Subcutaneous abdominal adipose tissue (tissue), 5 donors: Measurements from ENCODE around the gene FILIP1L.

Experiments used
- H3K27ac ChIP-seq: one replicate; pipeline ENCODE4 v1.7.0; 2013; ENCODE audit warnings: low read depth, mild to moderate bottlenecking, inconsistent platforms, low read length, moderate library complexity
- H3K27me3 ChIP-seq, 5 donors: one replicate each; pipeline ENCODE4 v1.7.0; 2013; ENCODE audit warnings: low read length in 5 of 5, inconsistent platforms in 1 of 5; ENCODE audit not compliant: control insufficient read depth in 5 of 5, insufficient read depth in 4 of 5
- H3K36me3 ChIP-seq, 5 donors: one replicate each; pipeline ENCODE4 v1.7.0; 2013; ENCODE audit warnings: low read length in 5 of 5; ENCODE audit not compliant: control insufficient read depth in 5 of 5, insufficient read depth in 5 of 5
- H3K4me1 ChIP-seq, 5 donors: one replicate each; pipeline ENCODE4 v1.7.0; 2013; ENCODE audit warnings: low read length in 5 of 5, mild to moderate bottlenecking in 3 of 5, moderate library complexity in 1 of 5; ENCODE audit not compliant: control insufficient read depth in 5 of 5, insufficient read depth in 5 of 5
- H3K4me3 ChIP-seq, 5 donors: one replicate each; pipeline ENCODE4 v1.7.0; 2013; ENCODE audit warnings: low read length in 5 of 5, low read depth in 1 of 5
- H3K9ac ChIP-seq, 5 donors: one replicate each; pipeline ENCODE4 v1.7.0; 2013; ENCODE audit warnings: low read length in 5 of 5, mild to moderate bottlenecking in 4 of 5, moderate library complexity in 3 of 5
- H3K9me3 ChIP-seq, 5 donors: one replicate each; pipeline ENCODE4 v1.7.0; 2013; ENCODE audit warnings: low read length in 5 of 5; ENCODE audit not compliant: control insufficient read depth in 5 of 5
- donor health status: healthy.
- donor health status: healthy.
- donor health status: healthy.
- donor health status: healthy.
- donor health status: healthy.

The FILIP1L gene

DNA sequence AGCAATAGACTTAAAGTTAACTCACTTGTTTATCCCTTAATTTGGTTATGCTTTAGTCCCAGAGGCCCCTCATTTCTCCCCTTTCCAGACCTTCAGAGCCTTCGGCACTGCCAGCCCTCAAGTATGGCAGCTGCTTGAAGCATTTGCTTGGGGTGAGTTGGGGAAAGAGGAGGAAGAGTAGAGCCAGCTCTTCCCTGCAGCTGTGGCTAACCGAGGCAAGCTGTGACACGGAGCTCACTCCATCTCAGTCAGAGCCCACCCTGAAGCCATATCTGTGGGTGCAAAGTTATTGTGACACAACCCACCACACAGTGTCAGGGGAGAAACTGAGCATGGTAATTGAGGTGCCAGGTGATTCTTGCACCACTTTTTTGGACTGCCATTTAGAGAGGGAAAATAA is 66.1 kb downstream of the FILIP1L start:
- no peaks in the 10 kb centered on the region for H3K36me3 ChIP-seq
- no peak overlapping the region for H3K27ac ChIP-seq
- no peak overlapping the region for H3K4me3 ChIP-seq
- H3K9ac ChIP-seq = no peak overlapping the region
- H3K27me3 ChIP-seq = no peaks in the 10 kb centered on the region
- peaks cover 0 to 3% (median 0%) of the 10 kb centered on the region in 5 donors for H3K9me3 ChIP-seq
- H3K4me1 ChIP-seq = peaks cover 0 to 40% (median 22%) of the 10 kb centered on the region in 5 donors

DNA sequence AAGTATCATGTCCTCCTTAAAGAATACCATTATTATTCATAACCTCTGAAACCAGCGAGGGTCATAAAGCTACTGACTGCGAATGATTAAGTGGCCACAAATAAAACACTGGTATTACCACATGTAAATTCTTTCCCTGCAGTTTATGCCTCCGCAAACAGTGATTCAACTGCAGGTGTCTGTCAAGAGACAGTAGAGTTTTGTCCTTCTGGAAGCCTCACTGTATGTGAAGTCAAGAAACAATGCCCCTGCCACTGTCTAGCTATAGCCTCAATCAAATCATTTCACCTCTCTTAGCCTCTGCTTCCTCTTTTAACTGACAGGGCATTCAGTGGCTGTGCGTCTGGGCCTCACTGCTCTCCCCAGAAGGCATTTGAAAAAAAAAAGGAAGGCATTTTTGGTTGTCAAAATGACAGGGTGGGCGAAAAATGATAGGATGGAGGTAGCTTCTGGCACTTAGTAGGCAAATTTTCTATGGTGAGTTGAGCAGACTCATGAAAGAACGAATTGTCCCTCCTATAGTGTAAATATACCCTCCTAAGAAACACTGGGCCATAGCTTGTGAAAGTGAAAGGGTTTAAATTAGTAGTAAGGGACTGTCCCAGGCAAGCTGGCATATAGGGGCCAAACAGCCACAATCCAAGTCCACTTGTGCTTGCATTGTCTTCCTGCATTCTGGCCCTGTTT is 66.7 kb downstream of the FILIP1L start:
- Histone ChIP-seq H3K4me1 (peaks cover 4 to 46% (median 28%) of the 10 kb centered on the region in 5 donors), H3K27me3 (no peaks in the 10 kb centered on the region), H3K36me3 (no peaks in the 10 kb centered on the region), H3K27ac (peak overlapping the region; percentile 74), H3K4me3 (peak overlapping the region in 3 of 5 donors; percentile 2 to 30 (median 3)), H3K9ac (no peak overlapping the region), H3K9me3 (no peaks in the 10 kb centered on the region)

DNA sequence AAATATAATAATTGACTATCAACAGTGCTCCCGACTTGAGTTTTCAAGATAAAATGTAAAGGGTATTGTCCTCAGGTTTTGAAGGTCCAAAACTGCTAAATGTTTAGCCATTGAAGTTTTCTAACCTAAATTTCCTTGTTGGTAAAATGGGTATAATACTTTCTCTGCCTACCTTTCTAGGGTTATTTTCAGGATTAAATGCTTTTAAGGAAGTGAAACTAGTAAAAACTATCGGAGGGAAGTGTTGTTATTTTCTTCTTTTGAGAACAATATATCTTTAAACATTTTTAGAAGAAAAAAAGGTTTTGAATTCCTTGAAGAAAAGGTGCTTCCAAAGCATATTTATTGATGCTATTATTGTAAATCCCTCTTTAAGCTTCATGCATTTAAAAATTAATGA is 67.3 kb downstream of the FILIP1L start:
- no peak overlapping the region for H3K9ac ChIP-seq
- H3K36me3 ChIP-seq = no peaks in the 10 kb centered on the region
- peak overlapping the region; percentile 74 for H3K27ac ChIP-seq
- H3K27me3 ChIP-seq = no peaks in the 10 kb centered on the region
- H3K4me3 ChIP-seq = no peak overlapping the region
- H3K4me1 ChIP-seq = peaks cover 6 to 52% (median 34%) of the 10 kb centered on the region in 5 donors
- H3K9me3 ChIP-seq = no peaks in the 10 kb centered on the region

DNA sequence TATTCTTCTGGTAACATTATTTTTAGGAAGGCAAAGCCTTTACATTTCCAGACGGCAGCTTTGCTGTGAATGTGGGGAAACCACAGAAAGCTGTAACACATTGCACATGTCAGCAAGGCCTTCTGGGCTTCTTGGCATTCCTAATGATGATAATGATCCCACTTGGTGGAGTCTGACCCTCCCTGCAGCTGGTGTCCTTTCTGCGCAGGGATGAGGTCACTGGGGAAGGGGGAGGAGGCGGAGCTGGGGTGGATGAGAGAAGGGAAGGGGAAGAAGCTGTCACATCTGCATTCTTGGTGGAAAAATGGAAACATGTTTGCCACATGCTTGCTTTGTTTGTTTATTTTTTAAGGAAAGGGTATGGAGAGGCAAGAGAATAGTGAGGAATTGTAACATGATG is 68.6 kb downstream of the FILIP1L start:
- peaks cover 9 to 65% (median 47%) of the 10 kb centered on the region in 5 donors for H3K4me1 ChIP-seq
- no peaks in the 10 kb centered on the region for H3K9me3 ChIP-seq
- H3K36me3 ChIP-seq = no peaks in the 10 kb centered on the region

DNA sequence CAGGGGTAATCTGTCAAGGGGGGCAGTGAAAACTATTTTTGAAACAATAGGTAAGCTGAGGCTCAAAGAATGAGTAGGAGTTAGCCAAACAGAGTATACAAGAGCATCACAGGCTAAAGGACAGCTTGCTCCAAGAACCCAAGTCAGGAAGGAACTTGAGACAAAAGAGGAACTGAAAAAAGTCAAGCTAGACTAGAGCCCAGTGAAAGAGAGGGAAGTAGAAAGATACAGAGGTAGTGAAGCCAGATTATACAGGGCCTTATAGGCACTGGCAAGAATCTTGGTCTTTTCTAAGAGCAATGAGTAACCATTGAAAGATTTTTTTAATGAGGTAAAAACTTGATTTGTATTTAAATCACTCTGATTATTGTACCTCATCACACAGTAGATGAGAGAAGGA is 69.9 kb downstream of the FILIP1L start:
- Histone ChIP-seq H3K27ac (peak overlapping the region; percentile 74), H3K27me3 (no peaks in the 10 kb centered on the region), H3K9ac (no peak overlapping the region), H3K36me3 (no peaks in the 10 kb centered on the region), H3K9me3 (no peaks in the 10 kb centered on the region), H3K4me3 (no peak overlapping the region), H3K4me1 (peaks cover 14 to 73% (median 54%) of the 10 kb centered on the region in 5 donors)

More for the DNA sequence above, 68.6 kb downstream of the FILIP1L start:
- Histone ChIP-seq H3K27me3 (no peaks in the 10 kb centered on the region), H3K9ac (peak overlapping the region in 3 of 5 donors; percentile 3 to 25 (median 11)), H3K4me3 (no peak overlapping the region), H3K27ac (peak overlapping the region; percentile 74)

DNA sequence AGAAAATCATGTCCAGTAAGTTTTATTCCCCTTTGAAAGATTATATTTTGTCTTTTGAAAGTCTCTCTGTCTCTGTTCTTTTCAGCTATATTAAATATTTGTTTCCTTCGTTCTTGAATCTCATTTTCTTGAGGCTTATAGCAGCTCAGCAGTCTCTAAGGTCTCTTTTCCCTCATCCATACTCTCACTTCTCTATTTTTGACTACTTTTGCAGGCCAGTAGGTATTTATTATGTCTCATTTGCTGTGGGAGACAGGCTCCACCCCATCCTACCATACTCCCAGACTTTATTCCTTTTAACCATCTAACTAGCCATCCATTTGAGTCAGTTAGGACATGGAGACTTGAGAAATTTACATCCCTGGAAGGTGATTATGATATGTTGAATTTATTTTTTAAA is 71.0 kb downstream of the FILIP1L start:
- Histone ChIP-seq H3K27me3 (no peaks in the 10 kb centered on the region), H3K9ac (peak overlapping the region in 4 of 5 donors; percentile 2 to 94 (median 52)), H3K4me1 (peaks cover 14 to 70% (median 53%) of the 10 kb centered on the region in 5 donors), H3K27ac (peak overlapping the region; percentile 94), H3K9me3 (no peaks in the 10 kb centered on the region), H3K4me3 (no peak overlapping the region), H3K36me3 (no peaks in the 10 kb centered on the region)

DNA sequence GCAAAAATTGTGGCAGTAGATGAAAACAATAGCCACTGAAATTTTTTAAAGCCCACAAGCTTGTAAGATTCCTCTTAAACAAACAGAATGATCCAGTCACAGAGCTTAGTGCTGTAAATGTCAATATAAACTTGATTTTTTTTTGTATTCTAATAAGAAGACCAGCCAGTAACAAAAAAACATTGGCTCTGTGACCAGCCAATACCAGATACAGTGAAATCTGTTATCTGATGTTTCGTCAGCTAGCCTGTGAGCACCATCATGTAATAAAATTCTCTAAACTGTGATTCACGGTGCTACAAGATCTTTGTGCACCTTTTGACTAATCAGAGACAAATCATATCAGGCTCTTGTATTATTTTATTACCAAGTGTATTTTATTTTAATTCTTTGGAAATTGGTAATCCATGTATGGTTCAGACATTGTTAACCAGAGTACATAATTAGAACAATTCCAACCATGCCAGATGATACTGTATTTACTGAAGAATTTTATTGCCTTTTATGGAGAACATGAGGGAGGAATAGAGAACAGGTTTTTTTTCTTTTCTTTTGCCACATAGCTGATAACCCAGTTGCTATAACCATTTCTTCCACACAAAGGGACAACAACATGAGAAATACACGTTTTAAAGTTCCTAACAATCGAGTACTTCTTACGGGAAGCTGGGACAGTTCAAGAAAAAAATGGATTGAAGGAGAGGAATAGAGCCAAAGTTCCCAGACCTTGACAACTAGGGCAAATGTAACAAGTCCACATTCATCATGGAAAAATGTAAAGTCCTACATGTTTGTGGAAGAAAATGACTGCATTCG is 71.9 kb downstream of the FILIP1L start:
- H3K27ac ChIP-seq = peak overlapping the region; percentile 94
- H3K9me3 ChIP-seq = no peaks in the 10 kb centered on the region
- H3K4me1 ChIP-seq = peaks cover 14 to 61% (median 47%) of the 10 kb centered on the region in 5 donors

DNA sequence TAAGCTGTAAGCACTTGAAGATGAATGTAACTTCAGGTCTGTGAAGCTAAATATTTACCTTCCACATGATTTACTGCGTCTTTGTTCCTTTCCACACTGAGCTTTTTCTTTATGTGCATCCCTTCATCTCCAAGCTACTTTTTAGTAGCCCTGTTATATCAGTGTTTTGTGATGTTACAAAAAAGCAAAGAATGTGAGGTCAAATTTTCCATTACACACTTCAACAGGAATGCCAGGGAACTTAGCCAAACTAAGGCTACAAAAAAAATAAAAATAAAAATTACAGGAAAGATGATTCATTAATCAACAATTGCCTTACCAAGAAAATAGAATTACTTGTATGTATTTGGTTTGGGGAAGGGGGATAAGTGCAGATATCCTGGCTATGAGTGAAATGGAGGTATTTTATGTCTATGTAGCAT is 73.0 kb downstream of the FILIP1L start:
- Histone ChIP-seq H3K9me3 (no peaks in the 10 kb centered on the region), H3K4me1 (peaks cover 14 to 52% (median 41%) of the 10 kb centered on the region in 5 donors), H3K4me3 (no peak overlapping the region), H3K36me3 (no peaks in the 10 kb centered on the region), H3K27me3 (no peaks in the 10 kb centered on the region), H3K27ac (peak overlapping the region; percentile 94), H3K9ac (peak overlapping the region; percentile 9 to 94 (median 57))

More for the DNA sequence above, 71.9 kb downstream of the FILIP1L start:
- Histone ChIP-seq H3K36me3 (no peaks in the 10 kb centered on the region), H3K4me3 (peak overlapping the region in 2 of 5 donors; percentile 11 to 18), H3K9ac (peak overlapping the region; percentile 44 to 94 (median 59)), H3K27me3 (no peaks in the 10 kb centered on the region)

DNA sequence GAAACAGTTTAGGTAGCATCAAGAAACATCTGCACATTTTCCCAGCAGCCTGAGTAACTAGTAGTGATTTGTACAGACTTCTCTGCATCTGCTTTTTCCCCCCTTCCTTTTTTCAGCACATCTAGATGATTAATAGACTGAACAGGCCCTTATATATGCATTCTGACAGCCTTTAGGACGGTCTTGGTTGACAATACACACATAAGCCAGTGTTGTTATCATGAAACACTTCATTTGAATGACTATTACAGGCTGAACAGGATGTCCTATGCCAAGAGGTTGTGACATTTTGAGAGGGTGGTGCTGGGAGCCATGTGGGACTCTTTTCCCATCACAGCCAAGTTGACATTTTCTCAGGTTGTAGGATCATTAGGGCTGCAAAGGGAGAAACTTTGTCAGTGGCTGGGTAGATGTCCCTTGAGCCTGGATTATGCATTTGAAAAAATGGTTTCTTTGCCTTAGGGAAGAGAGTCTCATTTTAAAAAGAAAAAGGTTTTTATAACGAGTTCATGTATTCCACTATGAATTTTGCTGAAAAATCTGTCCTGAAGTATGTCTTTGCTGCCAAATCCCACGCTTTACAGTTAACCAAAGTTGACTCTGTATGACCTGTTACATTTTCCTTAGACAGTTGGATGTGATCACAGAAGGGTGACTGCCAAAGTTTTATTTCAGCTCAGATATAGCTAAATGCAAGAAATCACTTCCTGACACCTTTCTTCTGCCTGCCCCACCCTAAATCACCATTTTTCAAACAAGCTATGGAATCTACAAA is 73.7 kb downstream of the FILIP1L start:
- H3K9ac ChIP-seq = peak overlapping the region in 3 of 5 donors; percentile 32 to 84 (median 63)

More for the DNA sequence above, 73.7 kb downstream of the FILIP1L start:
- no peak overlapping the region for H3K4me3 ChIP-seq
- H3K27ac ChIP-seq = peak overlapping the region; percentile 94
- no peaks in the 10 kb centered on the region for H3K9me3 ChIP-seq
- H3K4me1 ChIP-seq = peaks cover 14 to 47% (median 35%) of the 10 kb centered on the region in 5 donors
- no peaks in the 10 kb centered on the region for H3K36me3 ChIP-seq
- H3K27me3 ChIP-seq = no peaks in the 10 kb centered on the region
